GM12891 (cell line): ENCODE measurements around the gene SPATA33.

ENCODE experiments used
- PAX5 ChIP-seq: IDR thresholded peaks from 2 replicates; pipeline ENCODE4 v1.6.1; 2011; ENCODE audit warnings: low read length, moderate library complexity, mild to moderate bottlenecking; ENCODE audit not compliant: insufficient read depth, severe bottlenecking
- POLR2A ChIP-seq: IDR thresholded peaks from 2 replicates; pipeline ENCODE4 v1.6.1; 2011; ENCODE audit warnings: low read depth, low read length, control low read depth

DNA sequence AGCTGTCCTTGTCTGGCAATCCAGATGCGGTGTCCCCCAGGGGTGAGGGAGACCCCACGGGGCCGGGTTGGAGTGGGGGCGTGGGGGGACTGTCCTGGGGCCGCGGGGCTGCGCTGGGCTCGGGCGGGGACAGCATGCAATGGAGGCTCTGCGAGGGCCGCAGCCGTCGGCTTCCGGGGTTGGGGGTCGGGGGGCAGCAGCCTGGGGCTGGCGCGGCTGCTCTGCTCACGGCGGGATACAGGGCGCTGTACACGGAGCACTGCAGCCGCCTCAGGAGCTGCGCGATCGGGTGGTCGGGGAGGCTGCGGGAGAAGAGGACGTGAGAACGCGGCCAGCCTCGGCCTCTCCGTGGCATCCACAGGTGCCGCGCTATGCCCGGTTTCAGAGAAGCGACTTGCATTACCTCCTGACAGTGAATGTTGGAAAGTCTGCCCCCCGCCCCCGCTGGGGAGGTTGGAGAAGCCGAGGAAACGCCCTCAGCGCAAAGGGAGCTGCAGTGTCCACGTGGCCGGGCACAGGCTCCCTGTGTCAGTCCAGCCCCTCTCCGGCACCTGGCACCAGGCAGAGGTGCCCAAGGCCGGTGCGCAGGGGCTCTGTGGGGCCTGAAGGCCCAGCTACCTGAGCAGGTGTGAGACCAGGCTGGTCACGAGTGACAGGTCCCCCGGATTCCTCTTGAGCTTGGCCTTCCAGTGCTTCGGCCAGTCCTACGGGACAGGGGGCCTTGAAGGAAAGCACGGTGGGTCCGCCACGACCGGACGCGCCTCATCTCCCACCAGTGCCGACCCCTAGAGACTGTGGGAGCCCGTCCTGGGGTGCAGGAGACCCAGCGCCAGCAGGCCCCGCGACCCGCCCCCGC, 53.3 kb downstream of the SPATA33 start:
- no peak for TF ChIP-seq PAX5
- TF ChIP-seq POLR2A, result no peak
